ENCODE results near the gene SSNA1. TPM values are rescaled to one million over a fixed set of nuclear protein-coding genes. Genes with fewer than 3 reads are reported as not detected.

SSNA1 gene
- total RNA-seq, 2 experiments from 2014 or later, result 53.3 to 58.4 TPM

DNA sequence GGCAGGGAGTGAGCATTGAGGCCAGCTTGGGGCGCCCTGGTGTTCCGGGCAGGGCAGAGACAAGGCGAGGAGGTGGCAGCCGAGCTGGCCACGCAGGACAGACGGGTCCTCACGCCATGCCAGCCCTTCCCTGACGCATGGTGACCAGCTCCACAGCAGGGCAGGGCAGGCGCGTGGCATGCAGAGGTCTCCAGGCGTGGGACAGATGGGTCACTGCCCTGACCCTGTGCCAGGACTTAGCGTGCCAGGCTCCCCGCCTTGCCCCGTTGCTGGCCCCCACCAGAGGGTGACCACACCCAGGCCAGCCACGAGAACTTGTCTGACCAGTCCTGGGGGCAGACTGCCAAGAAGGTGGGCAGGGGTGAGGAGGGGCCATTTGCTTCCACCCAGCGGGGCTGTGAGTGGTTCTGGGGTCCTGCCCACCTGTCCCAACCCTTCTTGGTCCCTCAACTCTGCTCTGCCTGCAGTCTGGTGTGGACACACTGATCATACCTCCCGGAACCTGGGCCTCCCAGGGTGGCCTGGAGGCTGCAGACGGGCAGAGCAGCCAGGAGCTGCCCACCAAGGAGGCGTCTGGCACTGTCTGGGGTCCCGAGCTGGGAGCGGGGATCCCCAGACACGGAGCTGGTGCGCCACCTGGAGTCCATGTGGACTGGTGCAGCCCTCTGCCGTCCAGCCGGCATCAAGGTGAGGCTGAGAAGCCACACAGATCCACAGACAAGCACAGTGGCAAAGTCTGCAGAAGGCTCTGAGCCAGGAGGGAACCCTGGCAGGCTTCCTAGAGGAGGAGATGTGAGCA, 38.8 kb downstream of the SSNA1 start, which contains the start of gene RNF224:
Gene RNF224 (plus strand): TSS at position 449 of the 799 bp plus-strand sequence. CDS start 834 bp downstream, outside the sequence.
- ATAC-seq, result peak; percentile 42

DNA sequence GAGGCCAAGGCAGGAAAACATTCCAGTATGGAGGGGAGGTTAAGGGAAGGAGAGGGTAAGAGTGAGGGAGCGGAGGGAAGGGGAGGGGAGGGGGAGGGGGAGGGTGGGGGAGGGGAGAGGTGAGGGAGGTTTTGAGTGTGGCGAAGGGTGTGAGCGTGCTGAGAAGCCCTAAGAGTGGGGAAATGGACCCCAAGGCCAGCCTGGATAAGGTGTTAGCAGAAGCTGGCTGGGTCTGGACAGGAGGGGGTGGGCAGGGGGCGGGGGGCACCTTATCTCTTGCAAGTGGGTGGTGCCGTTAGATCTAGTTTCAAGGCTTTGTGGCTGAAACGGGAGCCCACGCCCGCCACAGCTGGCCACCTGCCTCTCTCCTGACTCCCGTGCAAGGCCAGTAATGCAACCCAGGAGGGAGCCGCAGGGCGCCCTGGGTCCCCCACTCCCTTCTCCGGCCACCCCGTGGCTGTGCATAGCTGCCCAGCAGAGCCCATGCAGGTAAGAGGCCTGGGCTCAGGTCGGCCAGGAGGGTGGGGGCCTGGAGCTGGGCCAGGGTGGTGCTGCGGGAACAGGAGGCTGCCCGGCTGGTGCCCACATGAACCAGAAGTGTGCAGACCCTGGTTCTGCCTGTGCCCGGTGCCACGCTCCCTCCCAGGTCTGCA, 39.5 kb downstream of the SSNA1 start:
- DNase-seq (no peak), ATAC-seq (no peak)
- CTCF ChIA-PET, result interaction anchor here (0.6 to 8.9 kb wide), 17 partner anchors 8 to 198 kb away, joined by 3 to 58 read pairs (median 5); partner anchors contain the start of genes ANAPC2, NPDC1, SSNA1 and TUBB4B
- Mint-ChIP-seq H3K27ac (no peak overlapping the region), H3K36me3 (ENCODE audit: low read depth) (no peaks in the 10 kb centered on the region), H3K27me3 (peaks cover 3% of the 10 kb centered on the region), H3K4me3 (no peak overlapping the region), H3K9me3 (no peaks in the 10 kb centered on the region), H3K4me1 (ENCODE audit: low read depth) (peaks cover 8% of the 10 kb centered on the region)
- TF ChIP-seq, protein P1, sequence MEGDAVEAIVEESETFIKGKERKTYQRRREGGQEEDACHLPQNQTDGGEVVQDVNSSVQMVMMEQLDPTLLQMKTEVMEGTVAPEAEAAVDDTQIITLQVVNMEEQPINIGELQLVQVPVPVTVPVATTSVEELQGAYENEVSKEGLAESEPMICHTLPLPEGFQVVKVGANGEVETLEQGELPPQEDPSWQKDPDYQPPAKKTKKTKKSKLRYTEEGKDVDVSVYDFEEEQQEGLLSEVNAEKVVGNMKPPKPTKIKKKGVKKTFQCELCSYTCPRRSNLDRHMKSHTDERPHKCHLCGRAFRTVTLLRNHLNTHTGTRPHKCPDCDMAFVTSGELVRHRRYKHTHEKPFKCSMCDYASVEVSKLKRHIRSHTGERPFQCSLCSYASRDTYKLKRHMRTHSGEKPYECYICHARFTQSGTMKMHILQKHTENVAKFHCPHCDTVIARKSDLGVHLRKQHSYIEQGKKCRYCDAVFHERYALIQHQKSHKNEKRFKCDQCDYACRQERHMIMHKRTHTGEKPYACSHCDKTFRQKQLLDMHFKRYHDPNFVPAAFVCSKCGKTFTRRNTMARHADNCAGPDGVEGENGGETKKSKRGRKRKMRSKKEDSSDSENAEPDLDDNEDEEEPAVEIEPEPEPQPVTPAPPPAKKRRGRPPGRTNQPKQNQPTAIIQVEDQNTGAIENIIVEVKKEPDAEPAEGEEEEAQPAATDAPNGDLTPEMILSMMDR (IDR thresholded peaks at IDR 0.05), result no peak
- intact Hi-C loops (cut with micrococcal nuclease), result loop anchor here (5.0 kb wide), 1 partner anchor 106 kb away; no protein-coding TSS in a partner anchor
- POLR2A ChIA-PET, result interaction anchor here (1.2 to 1.9 kb wide), 2 partner anchors 11 to 113 kb away, joined by 3 to 4 read pairs; no protein-coding TSS in a partner anchor

More for the DNA sequence above, 38.8 kb downstream of the SSNA1 start, which contains the start of gene RNF224:
- no peaks in the 10 kb centered on the region for H3K9me3 Mint-ChIP-seq
- intact Hi-C loops (cut with micrococcal nuclease), result loop anchor here (5.0 kb wide), 1 partner anchor 105 kb away; no protein-coding TSS in a partner anchor
- CTCF ChIA-PET, result interaction anchor here (0.6 to 8.9 kb wide), 23 partner anchors 9 to 198 kb away, joined by 3 to 58 read pairs (median 5); partner anchors contain the start of genes ANAPC2, NPDC1, SSNA1 and TUBB4B
- H3K4me3 Mint-ChIP-seq, result no peak within 1 kb of the TSS
- peak; percentile 90 for DNase-seq
- H3K27ac Mint-ChIP-seq, result no peak within 1 kb of the TSS
- H3K27me3 Mint-ChIP-seq, result peaks cover 3% of the 10 kb centered on the region
- TF ChIP-seq, protein P1 (IDR thresholded peaks at IDR 0.05), result peak; percentile 92
- H3K36me3 Mint-ChIP-seq (ENCODE audit: low read depth), result no peaks in the 10 kb centered on the region
- peaks cover 9% of the 10 kb centered on the region for H3K4me1 Mint-ChIP-seq (ENCODE audit: low read depth)
- POLR2A ChIA-PET, result interaction anchor here (0.7 to 1.9 kb wide), 3 partner anchors 22 to 112 kb away, joined by 3 to 5 read pairs (median 4); partner anchors contain the start of genes NDOR1 and TMEM203

DNA sequence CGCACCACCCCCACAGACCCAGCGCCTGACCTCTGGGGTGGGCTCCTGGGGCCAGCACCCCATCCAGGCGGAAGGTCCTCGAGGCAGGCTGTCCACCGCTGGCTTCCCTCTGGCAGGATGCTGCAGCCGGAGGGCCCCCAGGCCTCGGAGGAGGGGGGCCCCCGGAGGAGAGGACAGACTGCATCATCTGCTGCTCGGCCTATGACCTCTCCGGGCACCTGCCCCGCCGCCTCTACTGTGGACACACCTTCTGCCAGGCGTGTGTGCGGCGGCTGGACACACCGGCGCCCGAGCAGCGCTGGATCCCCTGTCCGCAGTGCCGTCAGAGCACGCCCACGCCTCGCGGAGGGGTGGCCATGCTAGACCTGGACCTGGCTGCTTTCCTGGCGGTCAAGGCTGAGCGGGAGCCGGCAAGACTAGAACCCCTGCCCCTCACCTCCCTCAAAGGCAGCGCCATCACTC, 40.1 kb downstream of the SSNA1 start:
- Mint-ChIP-seq H3K9me3 (no peaks in the 10 kb centered on the region), H3K27me3 (peaks cover 3% of the 10 kb centered on the region), H3K36me3 (ENCODE audit: low read depth) (no peaks in the 10 kb centered on the region), H3K4me1 (ENCODE audit: low read depth) (peaks cover 7% of the 10 kb centered on the region), H3K27ac (no peak overlapping the region), H3K4me3 (no peak overlapping the region)
- CTCF ChIA-PET, result interaction anchor here (0.8 to 8.9 kb wide), 5 partner anchors 8 to 133 kb away, joined by 3 to 58 read pairs (median 11); partner anchors contain the start of gene TUBB4B
- TF ChIP-seq, protein P1 (IDR thresholded peaks at IDR 0.05), result no peak
- POLR2A ChIA-PET, result interaction anchor here (1.2 kb wide), 1 partner anchor 10 kb away, joined by 3 read pairs; no protein-coding TSS in a partner anchor
- intact Hi-C loops (cut with micrococcal nuclease), result loop anchor here (5.0 kb wide), 1 partner anchor 106 kb away; no protein-coding TSS in a partner anchor
- ATAC-seq (no peak), DNase-seq (no peak)

DNA sequence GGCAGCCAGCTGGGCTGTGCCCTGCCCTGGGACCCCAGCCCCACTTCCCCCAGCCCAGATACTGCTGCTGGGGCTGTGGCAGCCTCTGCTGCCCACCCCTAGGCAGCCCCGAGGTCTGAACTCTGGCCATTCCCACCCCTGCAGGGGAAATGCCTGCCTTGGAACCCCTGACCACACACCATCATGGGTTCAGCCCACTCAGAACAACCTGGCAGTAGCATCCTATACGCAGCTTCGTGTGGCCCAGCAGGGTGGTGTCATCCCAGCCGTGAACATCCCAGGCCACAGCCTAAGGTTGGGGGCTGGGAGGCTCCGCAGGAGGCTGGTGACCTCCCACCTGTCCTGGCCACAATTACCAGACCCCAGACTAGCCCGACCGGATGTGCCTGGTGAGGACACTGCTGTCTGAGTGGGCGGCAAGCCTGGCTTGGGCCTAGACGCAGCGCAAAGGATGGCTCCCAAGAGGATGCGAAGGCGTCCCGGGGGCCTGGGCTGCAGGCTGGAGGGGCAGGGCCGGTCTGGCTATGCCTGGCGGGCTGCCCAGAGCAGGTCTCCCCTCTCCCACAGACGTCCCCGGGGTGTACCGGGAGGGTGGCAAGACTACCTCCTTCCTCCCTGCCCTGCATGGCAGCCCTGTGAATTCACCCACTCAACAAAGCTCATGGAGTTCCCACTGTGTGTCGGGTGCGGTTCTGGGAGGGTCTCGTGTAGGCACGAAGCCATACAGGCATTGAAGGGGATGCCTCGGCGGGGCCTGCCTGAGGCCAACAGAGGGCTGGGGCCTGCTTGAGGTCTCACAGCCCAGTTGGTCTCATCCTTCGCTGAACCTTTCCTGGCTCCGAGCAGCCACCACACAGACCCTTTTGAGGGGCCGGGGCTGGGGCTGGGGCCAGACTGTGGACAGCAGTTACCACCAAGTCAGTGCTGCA, 40.8 kb downstream of the SSNA1 start:
- CTCF ChIA-PET, result interaction anchor here (1.1 to 2.4 kb wide), 4 partner anchors 11 to 183 kb away, joined by 3 to 11 read pairs (median 4); partner anchors contain the start of genes NPDC1 and TUBB4B
- Mint-ChIP-seq H3K36me3 (ENCODE audit: low read depth) (no peaks in the 10 kb centered on the region), H3K27me3 (peaks cover 3% of the 10 kb centered on the region), H3K4me3 (no peak overlapping the region), H3K4me1 (ENCODE audit: low read depth) (peaks cover 4% of the 10 kb centered on the region), H3K27ac (no peak overlapping the region), H3K9me3 (no peaks in the 10 kb centered on the region)
- DNase-seq (no peak), ATAC-seq (no peak)
- POLR2A ChIA-PET, result interaction anchor here (1.2 to 2.3 kb wide), 2 partner anchors 9 to 11 kb away, joined by 3 to 8 read pairs; partner anchors contain the start of gene TUBB4B
- intact Hi-C loops (cut with micrococcal nuclease), result loop anchor here (5.0 kb wide), 1 partner anchor 107 kb away; no protein-coding TSS in a partner anchor
- TF ChIP-seq, protein P1 (IDR thresholded peaks at IDR 0.05), result no peak

All from activated CD8-positive, alpha-beta T cell treated with anti-CD3 and anti-CD28 coated beads for 36 hours (primary cell).